Measurements from ENCODE around the gene ZNF804B.

ZNF804B gene

GRCh38 chr7:89308535-89308934 lies 549.0 kb downstream of the ZNF804B start:
- no peak for DNase-seq (ENCODE audit: low read depth)

- no peak for DNase-seq (ENCODE audit: low read depth)
These were observed 552.4 kb downstream of the ZNF804B start for GRCh38 chr7:89311886-89312285.

GRCh38 chr7:89312551-89312950 lies 553.1 kb downstream of the ZNF804B start:
- DNase-seq (ENCODE audit: low read depth): no peak

GRCh38 chr7:89316584-89317251 lies 557.2 kb downstream of the ZNF804B start:
- no peak for DNase-seq (ENCODE audit: low read depth)

DNA sequence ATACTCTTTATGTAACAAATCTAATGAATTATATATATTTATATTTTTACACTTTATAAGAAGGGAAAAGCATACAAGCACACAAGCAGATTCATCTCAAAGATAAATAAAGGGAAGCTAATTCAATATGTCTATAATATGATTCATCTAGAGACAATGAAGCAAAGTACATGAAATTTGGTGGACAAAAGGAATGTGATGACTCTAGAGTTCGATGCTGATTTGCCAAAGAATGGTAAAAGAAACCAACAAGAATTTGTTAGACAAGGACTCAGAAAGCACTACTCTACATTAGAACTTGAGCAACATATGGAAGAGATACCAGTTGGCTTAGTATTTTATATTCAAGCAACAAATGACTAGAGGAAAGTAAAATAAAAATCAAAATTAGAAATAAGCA lies 572.5 kb downstream of the ZNF804B start:
- DNase-seq (ENCODE audit: low read depth): no peak

DNA sequence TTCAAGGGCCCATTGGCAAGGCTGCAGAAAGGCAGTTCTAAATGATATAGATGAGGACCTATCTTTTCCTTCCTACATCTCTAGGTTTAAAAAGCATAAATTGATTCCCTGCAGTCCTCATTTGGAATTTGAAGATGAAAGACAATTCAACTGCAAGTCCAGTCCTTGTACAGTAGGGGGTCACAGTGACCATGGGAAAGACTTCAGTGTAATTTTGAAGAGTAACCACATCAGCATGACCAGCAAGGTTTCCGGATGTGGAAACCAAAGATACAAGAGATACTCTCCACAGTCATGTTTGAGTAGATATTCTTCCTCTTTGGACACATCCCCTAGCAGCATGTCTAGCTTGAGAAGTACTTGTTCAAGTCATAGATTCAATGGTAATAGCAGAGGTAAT lies 575.3 kb downstream of the ZNF804B start:
- no peak for DNase-seq (ENCODE audit: low read depth)

- no peak for DNase-seq (ENCODE audit: low read depth)
These were observed 576.0 kb downstream of the ZNF804B start for GRCh38 chr7:89335490-89335889.

DNA sequence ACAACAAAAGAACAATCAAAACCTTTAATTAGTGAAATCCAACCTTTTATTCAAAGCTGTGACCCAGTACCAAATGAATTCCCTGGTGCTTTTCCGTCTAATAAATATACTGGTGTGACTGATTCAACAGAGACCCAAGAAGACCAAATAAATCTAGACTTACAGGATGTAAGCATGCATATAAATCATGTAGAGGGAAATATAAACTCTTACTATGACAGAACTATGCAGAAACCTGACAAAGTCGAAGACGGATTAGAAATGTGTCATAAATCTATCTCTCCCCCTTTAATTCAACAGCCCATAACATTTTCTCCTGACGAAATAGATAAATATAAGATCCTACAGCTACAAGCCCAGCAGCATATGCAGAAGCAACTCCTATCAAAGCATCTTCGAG lies 576.6 kb downstream of the ZNF804B start:
- DNase-seq (ENCODE audit: low read depth): no peak

DNA sequence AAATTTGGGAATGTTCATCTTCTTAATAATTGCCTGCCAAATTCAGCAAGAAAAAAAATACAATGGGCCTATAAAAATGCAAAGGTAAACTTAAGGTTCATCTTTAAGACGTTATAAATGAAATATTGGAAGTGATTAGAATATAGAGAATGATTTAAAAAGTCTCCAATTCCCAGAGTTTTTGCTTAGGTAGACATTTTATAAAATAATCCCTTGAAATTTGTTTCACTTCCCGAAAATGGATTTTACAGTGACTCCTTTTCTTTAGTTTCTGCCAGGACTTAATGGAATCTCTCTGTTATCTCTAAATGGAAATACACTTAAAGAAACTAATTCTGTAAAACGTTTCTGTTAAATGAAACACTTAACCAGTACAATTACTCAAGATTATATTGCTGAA lies 580.2 kb downstream of the ZNF804B start:
- no peak for DNase-seq (ENCODE audit: low read depth)

- DNase-seq (ENCODE audit: low read depth): no peak
These were observed 597.6 kb downstream of the ZNF804B start for GRCh38 chr7:89357121-89357520.

DNA sequence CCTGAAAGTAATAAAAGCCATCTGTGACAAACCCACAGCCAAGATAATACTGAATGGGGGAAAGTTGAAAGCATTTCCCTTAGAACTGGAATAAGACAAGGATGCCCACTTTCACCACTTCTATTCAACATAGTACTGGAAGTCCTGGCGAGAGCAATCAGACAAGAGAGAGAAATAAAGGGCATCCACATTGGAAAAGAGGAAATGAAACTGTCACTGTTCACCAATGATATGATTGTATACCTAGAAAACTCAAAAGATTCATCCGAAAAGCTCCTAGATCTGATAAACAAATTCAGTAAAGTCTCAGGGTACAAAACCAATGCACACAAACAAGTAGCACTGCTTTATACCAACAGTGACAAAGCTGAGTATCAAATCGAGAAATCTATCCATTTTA lies 617.7 kb downstream of the ZNF804B start:
- no peak for DNase-seq (ENCODE audit: low read depth)

GRCh38 chr7:89385411-89385810 lies 625.9 kb downstream of the ZNF804B start:
- no peak for DNase-seq (ENCODE audit: low read depth)
